Esophagus muscularis mucosa (tissue), 4 donors: ENCODE measurements around the gene MTERF4.

Experiments
- CTCF ChIP-seq, 3 experiments: fragments of 200-600 bp in 2 of 3; fragments of 450-650 bp in 1 of 3; sonication (generic) in 2 of 3; IDR thresholded peaks; one replicate each; pipeline ENCODE4 v1.5.1; 2017 to 2019; ENCODE audit warnings: antibody characterized with exemption in 3 of 3, mild to moderate bottlenecking in 2 of 3, moderate library complexity in 1 of 3
- EP300 ChIP-seq: sonication (generic); formaldehyde crosslinking; IDR thresholded peaks from one replicate; pipeline ENCODE4 v1.6.1; 2017; ENCODE audit warnings: antibody characterized with exemption
- POLR2A ChIP-seq: fragments of 450-650 bp; IDR thresholded peaks from one replicate; pipeline ENCODE4 v1.6.1; 2017; ENCODE audit warnings: antibody characterized with exemption, moderate library complexity, mild to moderate bottlenecking, low read depth

- TF ChIP-seq CTCF (IDR thresholded peaks at IDR 0.05) (no peak), EP300 (no peak), POLR2A (no peak)
Measured at GRCh38 chr2:241148891-241149674, 47.0 kb upstream of the MTERF4 start, which contains the start of gene PASK.
